H1 (cell line): Measurements from ENCODE around the gene MIS18A. TPM values are rescaled to one million over a fixed set of nuclear protein-coding genes. Genes with fewer than 3 reads are reported as not detected.

Source experiments
- CTCF ChIA-PET: fragments of 300-600 bp; sonication (Branson Sonifier 250); formaldehyde crosslinking; loops from one replicate; lab custom pipeline; 2021; ENCODE audit not compliant: partially characterized antibody; lab: Charles Lee
- POLR2A ChIA-PET: fragments of 300-600 bp; sonication (Branson Sonifier 250); formaldehyde crosslinking; loops from one replicate; lab custom pipeline; 2021; ENCODE audit warnings: inconsistent platforms; ENCODE audit not compliant: partially characterized antibody; lab: Charles Lee
- DNase-seq, 2 experiments: peaks; one replicate each; pipeline versions ENCODE4 v3.0.0 to v3.0.0-alpha.2; 2010 to 2022; ENCODE audit warnings: low spot score in 2 of 2, low read depth in 1 of 2, mixed read lengths in 1 of 2
- FAIRE-seq: peaks from 2 replicates; lab custom pipeline; 2011; peaks lifted over from hg19 to GRCh38; lab: Jason Lieb, UNC
- H2AFZ ChIP-seq: 2 replicates; pipeline ENCODE4 v1.8.1; 2012; ENCODE audit warnings: low read length, inconsistent platforms
- H2AK5ac ChIP-seq: 2 replicates; pipeline ENCODE4 v1.6.1; 2013; ENCODE audit warnings: low read depth, low read length
- H2BK120ac ChIP-seq: replicated peaks from 2 replicates; pipeline ENCODE3; 2013; ENCODE audit warnings: low read depth, low read length, inconsistent platforms
- H2BK12ac ChIP-seq: 2 replicates; pipeline ENCODE4 v1.6.1; 2013; ENCODE audit warnings: low read depth, low read length
- H2BK15ac ChIP-seq: 2 replicates; pipeline ENCODE4 v1.6.1; 2013; ENCODE audit warnings: low read length
- H2BK20ac ChIP-seq: 2 replicates; pipeline ENCODE4 v1.6.1; 2013; ENCODE audit warnings: low read length
- H2BK5ac ChIP-seq: 2 replicates; pipeline ENCODE4 v1.6.1; 2013; ENCODE audit warnings: low read depth, low read length
- H3K14ac ChIP-seq: 2 replicates; pipeline ENCODE4 v1.6.1; 2013; ENCODE audit warnings: inconsistent platforms; ENCODE audit not compliant: insufficient read length
- H3K18ac ChIP-seq: 2 replicates; pipeline ENCODE4 v1.6.1; 2013; ENCODE audit warnings: low read length; ENCODE audit errors: extremely low read depth
- H3K23ac ChIP-seq: 2 replicates; pipeline ENCODE4 v1.6.1; 2013; ENCODE audit warnings: inconsistent platforms; ENCODE audit not compliant: insufficient read length
- H3K23me2 ChIP-seq: 2 replicates; pipeline ENCODE4 v1.6.1; 2013; ENCODE audit warnings: low read depth, low read length
- H3K27ac ChIP-seq: 2 replicates; pipeline ENCODE4 v1.6.1; 2011; ENCODE audit warnings: low read depth, low read length, inconsistent platforms
- H3K27me3 ChIP-seq, 4 experiments: replicated peaks in 1 of 4; 1 replicate in 1 of 4; 2 replicates in 3 of 4; pipeline versions ENCODE4 v1.6.1 to v1.8.1; 2011 to 2013; ENCODE audit warnings: low read length in 3 of 4, mild to moderate bottlenecking in 3 of 4, inconsistent platforms in 2 of 4, mixed read lengths in 2 of 4, moderate library complexity in 1 of 4; ENCODE audit not compliant: control insufficient read depth in 3 of 4, insufficient read depth in 3 of 4; ENCODE audit errors: extremely low read depth in 1 of 4
- H3K36me3 ChIP-seq, 4 experiments: 2 replicates each; pipeline versions ENCODE4 v1.6.1 to v1.8.1; 2011 to 2013; ENCODE audit warnings: mild to moderate bottlenecking in 4 of 4, low read length in 3 of 4, moderate library complexity in 2 of 4, control low read depth in 1 of 4, inconsistent platforms in 1 of 4; ENCODE audit not compliant: insufficient read depth in 4 of 4, control insufficient read depth in 2 of 4
- H3K4ac ChIP-seq: replicated peaks from 2 replicates; pipeline ENCODE3; 2013; ENCODE audit warnings: low read length, low read depth, mixed read lengths, inconsistent platforms; ENCODE audit not compliant: insufficient read length
- H3K4me1 ChIP-seq, 4 experiments: replicated peaks in 1 of 4; 1 replicate in 1 of 4; 2 replicates in 3 of 4; pipeline versions ENCODE4 v1.6.1 to v1.8.1; 2011 to 2013; ENCODE audit warnings: low read length in 3 of 4, inconsistent platforms in 2 of 4, mixed read lengths in 1 of 4; ENCODE audit not compliant: insufficient read depth in 4 of 4, control insufficient read depth in 3 of 4
- H3K4me2 ChIP-seq, 2 experiments: 2 replicates each; pipeline versions ENCODE4 v1.6.1 to v1.8.1; 2011 to 2013; ENCODE audit warnings: low read depth in 2 of 2, low read length in 2 of 2, control low read depth in 1 of 2, inconsistent platforms in 1 of 2, mild to moderate bottlenecking in 1 of 2; ENCODE audit not compliant: insufficient read depth in 1 of 2
- H3K4me3 ChIP-seq, 4 experiments: fragments of 200-600, 300-600 bp in 1 of 4; sonication (generic), shearing (Covaris generic), sonication (Bioruptor Twin) in 1 of 4; 2 replicates each; pipeline versions ENCODE4 v1.5.1 to v1.8.1; 2011 to 2016; ENCODE audit warnings: low read length in 4 of 4, low read depth in 3 of 4, control low read depth in 2 of 4, inconsistent platforms in 2 of 4, mild to moderate bottlenecking in 2 of 4, mixed read lengths in 1 of 4, moderate library complexity in 1 of 4; ENCODE audit not compliant: insufficient read depth in 2 of 4; ENCODE audit errors: extremely low read depth in 1 of 4
- H3K56ac ChIP-seq: replicated peaks from 2 replicates; pipeline ENCODE3; 2013; ENCODE audit warnings: low read depth, mild to moderate bottlenecking, mixed read lengths, low read length, inconsistent platforms; ENCODE audit not compliant: insufficient read length
- H3K79me1 ChIP-seq: 2 replicates; pipeline ENCODE4 v1.6.1; 2013; ENCODE audit warnings: low read depth, low read length, control low read depth
- H3K79me2 ChIP-seq, 2 experiments: 2 replicates each; pipeline versions ENCODE4 v1.6.1 to v1.8.1; 2012 to 2013; ENCODE audit warnings: low read length in 2 of 2, mild to moderate bottlenecking in 2 of 2, inconsistent platforms in 1 of 2; ENCODE audit not compliant: insufficient read depth in 2 of 2, control insufficient read depth in 1 of 2
- H3K9ac ChIP-seq, 4 experiments: replicated peaks in 1 of 4; 1 replicate in 1 of 4; 2 replicates in 3 of 4; pipeline versions ENCODE4 v1.6.1 to v1.8.1; 2011 to 2013; ENCODE audit warnings: low read depth in 3 of 4, low read length in 3 of 4, control low read depth in 2 of 4, mild to moderate bottlenecking in 2 of 4, moderate library complexity in 2 of 4, inconsistent platforms in 1 of 4; ENCODE audit errors: extremely low read depth in 1 of 4
- H3K9me3 ChIP-seq, 2 experiments: 2 replicates each; pipeline versions ENCODE4 v1.6.1 to v1.8.1; 2012 to 2013; ENCODE audit warnings: mild to moderate bottlenecking in 2 of 2, moderate library complexity in 2 of 2, control low read depth in 1 of 2, inconsistent platforms in 1 of 2, low read depth in 1 of 2, low read length in 1 of 2, mixed read lengths in 1 of 2; ENCODE audit not compliant: insufficient read depth in 2 of 2
- H4K20me1 ChIP-seq, 2 experiments: replicated peaks in 1 of 2; 2 replicates each; pipeline versions ENCODE3 to v1.8.1; 2011 to 2013; ENCODE audit warnings: inconsistent platforms in 2 of 2, low read length in 2 of 2, mild to moderate bottlenecking in 1 of 2; ENCODE audit not compliant: insufficient read depth in 2 of 2, control insufficient read depth in 1 of 2
- H4K5ac ChIP-seq: 2 replicates; pipeline ENCODE4 v1.6.1; 2013; ENCODE audit warnings: low read length, low read depth, mixed read lengths, inconsistent platforms; ENCODE audit not compliant: insufficient read length
- H4K8ac ChIP-seq: 2 replicates; pipeline ENCODE4 v1.8.0; 2013; ENCODE audit warnings: mild to moderate bottlenecking, moderate library complexity, low read length, inconsistent platforms; ENCODE audit not compliant: insufficient read depth; ENCODE audit errors: extremely low read depth
- H4K91ac ChIP-seq: replicated peaks from 2 replicates; pipeline ENCODE3; 2013; ENCODE audit warnings: low read length, mixed read lengths, inconsistent platforms; ENCODE audit not compliant: insufficient read length
- GTF2F1 ChIP-seq: IDR thresholded peaks from 2 replicates; pipeline ENCODE4 v1.6.1; 2012; ENCODE audit warnings: low read depth, low read length, improper control_type of control experiment, borderline replicate concordance
- JUN ChIP-seq: IDR thresholded peaks from 2 replicates; pipeline ENCODE4 v1.6.1; 2011; ENCODE audit warnings: low read depth, mild to moderate bottlenecking, improper control_type of control experiment, low read length
- TEAD4 ChIP-seq: IDR thresholded peaks from 2 replicates; pipeline ENCODE4 v1.6.1; 2012; ENCODE audit warnings: low read depth, low read length, inconsistent platforms, mixed read lengths
- whole genome bisulfite sequencing, 2 experiments: shearing (Covaris generic) in 1 of 2; methylation state at CpG; one replicate each; pipeline versions ENCODE4 v1.1.6 to v1.1.7; 2013 to 2015; ENCODE audit warnings: low lambda C conversion rate in 2 of 2, mixed read lengths in 2 of 2, inconsistent platforms in 1 of 2, low coverage in 1 of 2, missing lambda C conversion rate in 1 of 2; ENCODE audit not compliant: insufficient replicate concordance in 2 of 2, insufficient coverage in 1 of 2, insufficient read length in 1 of 2; ENCODE audit errors: extremely low coverage in 1 of 2, missing lambda C conversion rate in 1 of 2; 5-methylcytosine and 5-hydroxymethylcytosine counted together
- polyA plus RNA-seq, 7 experiments: library from polyadenylated mRNA; depleted of rRNA in 3 of 7; stranded (reverse) in 5 of 7; unstranded in 2 of 7; fragments of >200 nt in 5 of 7; fragments of 200-250 nt in 2 of 7; gene quantifications; 1 replicate in 5 of 7; 2 replicates in 1 of 7; 4 replicates in 1 of 7; pipeline versions ENCODE4 v1.2.1 to v1.2.3, GENCODE V29; 2011 to 2013; ENCODE audit warnings: missing spikeins in 2 of 7, mixed read lengths in 2 of 7
- total RNA-seq: library from RNA; stranded (reverse); fragmentation: NEBNext Ultra II Directional; extraction: Animal tissue kit (Norgen Biotek cat#: 25700); gene quantifications from 2 replicates; pipeline ENCODE4 v1.2.1, GENCODE V29; 2021

MIS18A gene
- total and polyA plus RNA-seq, 2 of the 8 experiments (the other 6 are each of a cell fraction or from before 2014, with no cell fraction given): 28.9 to 53.0 TPM

DNA sequence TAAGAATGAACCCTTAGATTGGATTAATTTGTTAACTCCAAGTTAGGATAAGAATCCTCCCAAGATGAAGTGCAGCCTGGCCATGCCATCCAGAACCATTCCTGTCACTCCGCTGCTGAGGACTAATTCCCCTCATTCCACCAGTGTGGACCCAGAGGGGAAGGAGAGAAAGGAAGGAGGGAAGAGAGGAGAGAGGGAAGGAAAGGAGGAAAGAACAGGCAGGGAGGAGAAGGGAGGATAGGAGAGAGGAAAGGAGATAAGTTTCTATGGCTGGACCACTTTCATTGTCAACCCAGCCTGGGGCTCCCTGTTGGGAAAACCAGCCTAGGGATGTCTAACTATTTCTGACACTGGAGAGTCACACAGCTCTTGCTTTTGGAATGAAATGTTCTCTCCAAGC is 24.5 kb upstream of the MIS18A start:
- no peaks in the 10 kb centered on the region; the same call in 1 of the 2 replicates for H3K23me2 ChIP-seq
- H3K79me1 ChIP-seq: no peaks in the 10 kb centered on the region
- H4K20me1 ChIP-seq: peaks cover 2 to 6% of the 10 kb centered on the region in 2 experiments
- H4K5ac ChIP-seq: no peak overlapping the region
- H2BK12ac ChIP-seq: no peak overlapping the region
- H3K9ac ChIP-seq: no peak overlapping the region
- no peak overlapping the region for H2BK20ac ChIP-seq
- no peak overlapping the region for H2BK15ac ChIP-seq
- no peak overlapping the region for H2AFZ ChIP-seq
- H3K14ac ChIP-seq: no peak overlapping the region
- H3K4ac ChIP-seq: no peak overlapping the region
- no peak overlapping the region for H3K23ac ChIP-seq
- H3K56ac ChIP-seq: no peak overlapping the region
- peaks cover 0 to 3% of the 10 kb centered on the region in 2 experiments; a peak in 1 of 4 replicates for H3K9me3 ChIP-seq
- TF ChIP-seq TEAD4 (no peak), GTF2F1 (no peak), JUN (no peak)
- H4K8ac ChIP-seq: no peak overlapping the region
- no peaks in the 10 kb centered on the region for H3K27me3 ChIP-seq
- DNase-seq (no peak), FAIRE-seq (no peak)
- no peak overlapping the region for H3K18ac ChIP-seq
- peaks cover 0 to 3% (median 0%) of the 10 kb centered on the region in 4 experiments; a peak in 1 of 8 replicates for H3K36me3 ChIP-seq
- POLR2A ChIA-PET: no interaction called here
- H3K79me2 ChIP-seq: no peaks in the 10 kb centered on the region
- WGBS, 2 experiments: 100% methylated on average over 1 of the region's 1 CpG; no CpG with 5 or more reads in 1 of the 2 experiments
- H4K91ac ChIP-seq: no peak overlapping the region
- H3K27ac ChIP-seq: no peak overlapping the region
- peaks cover 0 to 7% (median 4%) of the 10 kb centered on the region in 4 experiments; a peak in 5 of 7 replicates for H3K4me1 ChIP-seq
- no peak overlapping the region for H3K4me3 ChIP-seq
- no peak overlapping the region for H3K4me2 ChIP-seq
- no peak overlapping the region for H2BK120ac ChIP-seq
- H2AK5ac ChIP-seq: no peak overlapping the region
- H2BK5ac ChIP-seq: no peak overlapping the region
- CTCF ChIA-PET: interaction anchor here (1.1 kb wide), 1 partner anchor 32 kb away, joined by 3 read pairs; no protein-coding TSS in a partner anchor
